Gastrocnemius medialis (tissue), 4 donors: ENCODE data around the gene BTBD19. TPM values are rescaled to one million over a fixed set of nuclear protein-coding genes. Genes with fewer than 3 reads are reported as not detected.

Source experiments
- ATAC-seq, 2 donors: fragments of 150-250 bp; one replicate each; pipeline ENCODE4 v1.9.1; 2016
- DNase-seq, 2 donors: peaks; one replicate each; pipeline ENCODE4 v3.0.0-alpha.2; 2019
- H3K27ac ChIP-seq, 4 donors: fragments of 200-600 bp; sonication (generic); 1 replicate in 1 of 4; 2 replicates in 3 of 4; pipeline ENCODE4 v1.5.1; 2016 to 2018; ENCODE audit warnings: mild to moderate bottlenecking in 2 of 4, moderate library complexity in 1 of 4
- H3K27me3 ChIP-seq, 3 donors: fragments of 200-600 bp; sonication (generic) in 2 of 3; 1 replicate in 1 of 3; 2 replicates in 2 of 3; pipeline versions ENCODE4 v1.5.1 to v1.6.0; 2016 to 2019; ENCODE audit warnings: mild to moderate bottlenecking in 1 of 3, moderate library complexity in 1 of 3
- H3K36me3 ChIP-seq, 2 donors: fragments of 200-600 bp; sonication (generic) in 1 of 2; one replicate each; pipeline ENCODE4 v1.5.1; 2017 to 2018
- H3K4me1 ChIP-seq, 2 donors: fragments of 200-600 bp; sonication (generic) in 1 of 2; one replicate each; pipeline ENCODE4 v1.5.1; 2016 to 2017; ENCODE audit warnings: mild to moderate bottlenecking in 2 of 2
- H3K4me3 ChIP-seq, 4 donors: fragments of 200-600 bp; sonication (generic) in 3 of 4; 1 replicate in 1 of 4; 2 replicates in 3 of 4; pipeline ENCODE4 v1.5.1; 2016 to 2019; ENCODE audit warnings: mild to moderate bottlenecking in 2 of 4
- H3K9me3 ChIP-seq, 3 donors: fragments of 200-600 bp; sonication (generic) in 2 of 3; 1 replicate in 1 of 3; 2 replicates in 2 of 3; pipeline ENCODE4 v1.5.1; 2016 to 2019
- CTCF ChIP-seq, 5 experiments: fragments of 450-650 bp in 3 of 5; fragments of 200-600 bp in 2 of 5; sonication (generic) in 2 of 5; IDR thresholded peaks in 4 of 5; conservative IDR thresholded peaks in 1 of 5; 1 replicate in 4 of 5; 2 replicates in 1 of 5; pipeline ENCODE4 v1.5.1; 2016 to 2019; ENCODE audit warnings: antibody characterized with exemption in 5 of 5, mild to moderate bottlenecking in 3 of 5, moderate library complexity in 3 of 5
- POLR2A ChIP-seq, 2 donors: fragments of 450-650 bp; IDR thresholded peaks; one replicate each; pipeline ENCODE4 v1.6.1; 2017; ENCODE audit warnings: antibody characterized with exemption in 2 of 2, mild to moderate bottlenecking in 2 of 2, moderate library complexity in 2 of 2
- in situ Hi-C, 4 donors: fragments of 200-750 bp; cut with MboI; loops; one replicate each; pipeline versions ENCODE4 v1.15.0 to v1.8.0; 2017; ENCODE audit warnings: low sequenced_read_pairs in 4 of 4
- intact Hi-C: fragments of 100-400 bp; cut with DNase I; formaldehyde crosslinking; loops from one replicate; pipeline ENCODE4 v1.15.1; 2023; ENCODE audit warnings: low total_unique reads
- total RNA-seq, 4 donors: library from RNA; depleted of rRNA; stranded (reverse); fragments of >200 nt; gene quantifications; one replicate each; pipeline versions ENCODE4 v1.1.0 to v1.2.3, GENCODE V29; 2016

BTBD19 gene
- total RNA-seq, 4 donors from 2014 or later: 0.71 to 1.4 (median 0.91) TPM; not detected in 1

GRCh38 chr1:44801491-44802305 is 6.6 kb upstream of the BTBD19 start:
- intact Hi-C loops: loop anchor here (2.0 kb wide), 1 partner anchor 17 kb away; no protein-coding TSS in a partner anchor
- Histone ChIP-seq H3K27me3 (no peaks in the 10 kb centered on the region), H3K36me3 (peaks cover 0 to 18% of the 10 kb centered on the region in 2 donors), H3K27ac (peak overlapping the region; percentile 66 to 98 (median 92)), H3K4me1 (peaks cover 21 to 41% of the 10 kb centered on the region in 2 donors), H3K9me3 (no peaks in the 10 kb centered on the region), H3K4me3 (peak overlapping the region; percentile 17 to 81 (median 72))
- no peak for TF ChIP-seq POLR2A (IDR thresholded peaks at IDR 0.05)
- ATAC-seq: no peak
- no peak for DNase-seq
- in situ Hi-C loops: no loop called here

- H3K4me1 ChIP-seq: peaks cover 27 to 49% of the 10 kb centered on the region in 2 donors
- intact Hi-C loops: no loop called here
Measured at GRCh38 chr1:44802306-44803061, 5.8 kb upstream of the BTBD19 start.

GRCh38 chr1:44803062-44803311 is 5.3 kb upstream of the BTBD19 start:
- Histone ChIP-seq H3K4me3 (no peak overlapping the region), H3K4me1 (peaks cover 32 to 54% of the 10 kb centered on the region in 2 donors), H3K36me3 (peaks cover 0 to 18% of the 10 kb centered on the region in 2 donors), H3K27me3 (no peaks in the 10 kb centered on the region), H3K9me3 (no peaks in the 10 kb centered on the region), H3K27ac (peak overlapping the region; percentile 66 to 98 (median 92))
- DNase-seq (no peak), ATAC-seq (no peak)
- intact Hi-C loops: no loop called here
- TF ChIP-seq CTCF (IDR thresholded peaks at IDR 0.05 in 4 of 5, conservative IDR thresholded peaks at IDR 0.05 in 1 of 5): no peak
- no peak for TF ChIP-seq POLR2A (IDR thresholded peaks at IDR 0.05)
- in situ Hi-C loops: no loop called here

More at GRCh38 chr1:44802306-44803061, 5.8 kb upstream of the BTBD19 start:
- DNase-seq (no peak), ATAC-seq (no peak)
- in situ Hi-C loops: no loop called here
- H3K27me3 ChIP-seq: no peaks in the 10 kb centered on the region
- TF ChIP-seq POLR2A (IDR thresholded peaks at IDR 0.05) (no peak), CTCF (IDR thresholded peaks at IDR 0.05 in 4 of 5, conservative IDR thresholded peaks at IDR 0.05 in 1 of 5) (no peak)
- H3K9me3 ChIP-seq: no peaks in the 10 kb centered on the region
- peak overlapping the region in 1 of 4 donors; percentile 74 for H3K4me3 ChIP-seq
- peaks cover 0 to 18% of the 10 kb centered on the region in 2 donors for H3K36me3 ChIP-seq
- H3K27ac ChIP-seq: peak overlapping the region; percentile 66 to 98 (median 92)

GRCh38 chr1:44803312-44804095 is 4.8 kb upstream of the BTBD19 start:
- Histone ChIP-seq H3K4me3 (no peak overlapping the region), H3K36me3 (peaks cover 0 to 18% of the 10 kb centered on the region in 2 donors), H3K9me3 (no peaks in the 10 kb centered on the region), H3K27me3 (no peaks in the 10 kb centered on the region), H3K27ac (peak overlapping the region; percentile 66 to 98 (median 92)), H3K4me1 (peaks cover 34 to 59% of the 10 kb centered on the region in 2 donors)
- in situ Hi-C loops (no loop called here), intact Hi-C loops (no loop called here)
- ATAC-seq: no peak
- TF ChIP-seq CTCF (IDR thresholded peaks at IDR 0.05 in 4 of 5, conservative IDR thresholded peaks at IDR 0.05 in 1 of 5) (no peak), POLR2A (IDR thresholded peaks at IDR 0.05) (no peak)
- no peak for DNase-seq
